ENCODE data around the gene HRCT1. TPM values are rescaled to one million over a fixed set of nuclear protein-coding genes. Genes with fewer than 3 reads are reported as not detected.

The HRCT1 gene
- 1 to 10 TPM in 4 of 8 experiments, under 1 TPM in 3, not detected in 1; 0.27 to 1.8 (median 1.0) TPM for total RNA-seq

GRCh38 chr9:35905912-35906679 lies at the start of gene HRCT1:
TSS of gene HRCT1 (plus strand) at chr9:35906202. CDS start at chr9:35906288, 86 bp downstream.
- Histone ChIP-seq H3K4me1 (replicated peaks in 1 of 2) (peaks cover 15 to 23% of the 10 kb centered on the region in 2 donors), H3K27ac (no peak within 1 kb of the TSS), H3K4me3 (no peak within 1 kb of the TSS)
- peak in 6 of 8 experiments; percentile 4 to 74 (median 46) for ATAC-seq (replicated peaks in 6 of 8)
- WGBS, 10 experiments: 0 to 95% (median 16%) methylated on average over 2 to 5 of the region's 30 CpGs; no CpG with 5 or more reads in 5 of the 10 experiments
- in situ Hi-C loops (cut with MboI; ENCODE audit: low pct_unique_long_range_greater_than_20kb in 2 of 9, low sequenced_read_pairs in 9 of 9, unreplicated experiment in 9 of 9): loop anchor here in 1 of 9 experiments (10.0 kb wide), 1 partner anchor 119 kb away; no protein-coding TSS in a partner anchor

- Histone ChIP-seq H3K4me1 (replicated peaks in 1 of 2) (no peaks in the 10 kb centered on the region), H3K27ac (no peak overlapping the region), H3K4me3 (no peak overlapping the region)
- no peak for ATAC-seq (replicated peaks in 6 of 8)
- 17 to 83% (median 68%) methylated on average over 1 to 3 of the region's 3 CpGs; no CpG with 5 or more reads in 2 of the 10 experiments for WGBS, 10 experiments
- in situ Hi-C loops (cut with MboI; ENCODE audit: low pct_unique_long_range_greater_than_20kb in 2 of 9, low sequenced_read_pairs in 9 of 9, unreplicated experiment in 9 of 9): no loop called here
These were observed 49.8 kb upstream of the HRCT1 start for GRCh38 chr9:35856206-35856605.

- ATAC-seq (replicated peaks in 6 of 8): no peak
- no peak overlapping the region for H3K27ac ChIP-seq
- 20 to 95% (median 80%) methylated on average over 1 to 4 of the region's 5 CpGs; no CpG with 5 or more reads in 4 of the 10 experiments for WGBS, 10 experiments
- H3K4me1 ChIP-seq (replicated peaks in 1 of 2): no peaks in the 10 kb centered on the region
- H3K4me3 ChIP-seq: no peak overlapping the region
- in situ Hi-C loops (cut with MboI; ENCODE audit: low pct_unique_long_range_greater_than_20kb in 2 of 9, low sequenced_read_pairs in 9 of 9, unreplicated experiment in 9 of 9): no loop called here
These were observed 49.1 kb upstream of the HRCT1 start for GRCh38 chr9:35856882-35857281.

- in situ Hi-C loops (cut with MboI; ENCODE audit: low pct_unique_long_range_greater_than_20kb in 2 of 9, low sequenced_read_pairs in 9 of 9, unreplicated experiment in 9 of 9): no loop called here
- 20 to 90% (median 68%) methylated on average over 2 to 5 of the region's 5 CpGs; no CpG with 5 or more reads in 3 of the 10 experiments for WGBS, 10 experiments
- ATAC-seq (replicated peaks in 6 of 8): no peak
- no peaks in the 10 kb centered on the region for H3K4me1 ChIP-seq (replicated peaks in 1 of 2)
- H3K27ac ChIP-seq: no peak overlapping the region
- H3K4me3 ChIP-seq: no peak overlapping the region
These were observed 47.5 kb upstream of the HRCT1 start for GRCh38 chr9:35858458-35858857.

- 30 to 88% (median 77%) methylated on average over 2 to 10 of the region's 16 CpGs; no CpG with 5 or more reads in 3 of the 10 experiments for WGBS, 10 experiments
- peak in 7 of 8 experiments; percentile 32 to 90 (median 71) for ATAC-seq (replicated peaks in 6 of 8)
- in situ Hi-C loops (cut with MboI; ENCODE audit: low pct_unique_long_range_greater_than_20kb in 2 of 9, low sequenced_read_pairs in 9 of 9, unreplicated experiment in 9 of 9): no loop called here
- Histone ChIP-seq H3K4me1 (replicated peaks in 1 of 2) (no peaks in the 10 kb centered on the region), H3K4me3 (no peak overlapping the region), H3K27ac (no peak overlapping the region)
These were observed 46.6 kb upstream of the HRCT1 start for GRCh38 chr9:35859310-35859989.

- Histone ChIP-seq H3K27ac (no peak overlapping the region), H3K4me1 (replicated peaks in 1 of 2) (no peaks in the 10 kb centered on the region), H3K4me3 (no peak overlapping the region)
- peak in 2 of 8 experiments; percentile 49 to 63 for ATAC-seq (replicated peaks in 6 of 8)
- in situ Hi-C loops (cut with MboI; ENCODE audit: low pct_unique_long_range_greater_than_20kb in 2 of 9, low sequenced_read_pairs in 9 of 9, unreplicated experiment in 9 of 9): no loop called here
- 0 to 100% (median 60%) methylated on average over 1 to 3 of the region's 3 CpGs; no CpG with 5 or more reads in 3 of the 10 experiments for WGBS, 10 experiments
These were observed 46.0 kb upstream of the HRCT1 start for GRCh38 chr9:35859990-35860339.

GRCh38 chr9:35861161-35861897 lies 44.7 kb upstream of the HRCT1 start:
- in situ Hi-C loops (cut with MboI; ENCODE audit: low pct_unique_long_range_greater_than_20kb in 2 of 9, low sequenced_read_pairs in 9 of 9, unreplicated experiment in 9 of 9): no loop called here
- H3K4me1 ChIP-seq (replicated peaks in 1 of 2): no peaks in the 10 kb centered on the region
- no peak overlapping the region for H3K4me3 ChIP-seq
- WGBS, 10 experiments: 41 to 88% (median 77%) methylated on average over 2 to 6 of the region's 12 CpGs; no CpG with 5 or more reads in 3 of the 10 experiments
- H3K27ac ChIP-seq: no peak overlapping the region
- no peak for ATAC-seq (replicated peaks in 6 of 8)

- Histone ChIP-seq H3K4me1 (replicated peaks in 1 of 2) (no peaks in the 10 kb centered on the region), H3K27ac (no peak overlapping the region), H3K4me3 (no peak overlapping the region)
- 80 to 100% (median 90%) methylated on average over 1 to 3 of the region's 4 CpGs; no CpG with 5 or more reads in 7 of the 10 experiments for WGBS, 10 experiments
- in situ Hi-C loops (cut with MboI; ENCODE audit: low pct_unique_long_range_greater_than_20kb in 2 of 9, low sequenced_read_pairs in 9 of 9, unreplicated experiment in 9 of 9): no loop called here
- ATAC-seq (replicated peaks in 6 of 8): no peak
These were observed 43.7 kb upstream of the HRCT1 start for GRCh38 chr9:35862328-35862727.

- in situ Hi-C loops (cut with MboI; ENCODE audit: low pct_unique_long_range_greater_than_20kb in 2 of 9, low sequenced_read_pairs in 9 of 9, unreplicated experiment in 9 of 9): no loop called here
- 60 to 100% (median 88%) methylated on average over 1 to 3 of the region's 8 CpGs; no CpG with 5 or more reads in 4 of the 10 experiments for WGBS, 10 experiments
- H3K4me1 ChIP-seq (replicated peaks in 1 of 2): no peaks in the 10 kb centered on the region
- no peak overlapping the region for H3K4me3 ChIP-seq
- ATAC-seq (replicated peaks in 6 of 8): peak in 3 of 8 experiments; percentile 11 to 42 (median 24)
- no peak overlapping the region for H3K27ac ChIP-seq
These were observed 42.4 kb upstream of the HRCT1 start for GRCh38 chr9:35863583-35863982.

- H3K4me1 ChIP-seq (replicated peaks in 1 of 2): no peaks in the 10 kb centered on the region
- 64 to 90% (median 88%) methylated on average over 1 to 2 of the region's 8 CpGs; no CpG with 5 or more reads in 5 of the 10 experiments for WGBS, 10 experiments
- no peak overlapping the region for H3K27ac ChIP-seq
- in situ Hi-C loops (cut with MboI; ENCODE audit: low pct_unique_long_range_greater_than_20kb in 2 of 9, low sequenced_read_pairs in 9 of 9, unreplicated experiment in 9 of 9): no loop called here
- no peak for ATAC-seq (replicated peaks in 6 of 8)
- no peak overlapping the region for H3K4me3 ChIP-seq
These were observed 41.2 kb upstream of the HRCT1 start for GRCh38 chr9:35864695-35865255.

- ATAC-seq (replicated peaks in 6 of 8): no peak
- WGBS, 10 experiments: 0 to 100% (median 82%) methylated on average over 1 to 3 of the region's 4 CpGs; no CpG with 5 or more reads in 4 of the 10 experiments
- no peak overlapping the region for H3K4me3 ChIP-seq
- H3K27ac ChIP-seq: no peak overlapping the region
- H3K4me1 ChIP-seq (replicated peaks in 1 of 2): no peaks in the 10 kb centered on the region
- in situ Hi-C loops (cut with MboI; ENCODE audit: low pct_unique_long_range_greater_than_20kb in 2 of 9, low sequenced_read_pairs in 9 of 9, unreplicated experiment in 9 of 9): no loop called here
These were observed 38.5 kb upstream of the HRCT1 start for GRCh38 chr9:35867538-35867937.

GRCh38 chr9:35868933-35869332 lies 37.1 kb upstream of the HRCT1 start:
- no peak for ATAC-seq (replicated peaks in 6 of 8)
- no CpG with 5 or more reads among the region's 2 CpGs for WGBS, 10 experiments

More at GRCh38 chr9:35868933-35869332, 37.1 kb upstream of the HRCT1 start:
- in situ Hi-C loops (cut with MboI; ENCODE audit: low pct_unique_long_range_greater_than_20kb in 2 of 9, low sequenced_read_pairs in 9 of 9, unreplicated experiment in 9 of 9): no loop called here
- H3K4me1 ChIP-seq (replicated peaks in 1 of 2): no peaks in the 10 kb centered on the region
- H3K4me3 ChIP-seq: no peak overlapping the region
- H3K27ac ChIP-seq: no peak overlapping the region
